GM21786 (cell line): Measurements from ENCODE around the gene NAA35.
"Not testable (repeated sequence)": the region's sequence is repeated elsewhere in the genome, so short reads cannot be mapped to it uniquely, and the experiment has no call there.

ENCODE experiments used
- ATAC-seq: cut with Tn5 transposase; IDR thresholded peaks from one replicate; pipeline ENCODE4 v1.9.1; 2021; ENCODE audit not compliant: unreplicated experiment

The NAA35 gene

DNA sequence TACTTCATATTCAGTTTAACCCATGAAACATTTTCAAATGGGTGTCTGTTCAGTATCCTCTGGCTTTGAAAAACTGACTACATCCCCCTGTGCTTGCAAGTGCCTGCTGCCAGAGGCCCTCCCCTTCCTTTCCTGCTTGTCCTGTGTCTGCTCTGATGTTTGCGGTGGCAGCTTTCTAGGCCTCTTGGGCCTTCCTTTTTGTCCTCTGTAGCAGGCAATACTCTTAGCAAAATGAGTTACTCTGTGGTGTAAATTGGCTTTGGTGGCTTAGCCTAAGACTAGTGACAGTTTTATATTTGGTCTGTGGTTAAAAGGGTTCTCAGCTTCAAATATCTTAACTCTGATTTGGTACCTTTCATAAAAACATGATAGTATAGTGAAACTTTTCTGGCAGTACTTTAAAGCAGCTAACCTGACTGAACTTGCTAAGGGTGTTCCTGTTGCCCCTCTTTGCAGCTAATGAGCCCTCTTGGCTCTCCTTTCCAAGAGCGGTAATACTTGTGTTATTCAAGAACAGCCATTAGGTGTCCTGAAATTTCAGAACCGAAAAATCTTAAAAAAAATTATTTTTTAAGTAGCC lies 81.8 kb downstream of the NAA35 start:
- ATAC-seq = no peak

DNA sequence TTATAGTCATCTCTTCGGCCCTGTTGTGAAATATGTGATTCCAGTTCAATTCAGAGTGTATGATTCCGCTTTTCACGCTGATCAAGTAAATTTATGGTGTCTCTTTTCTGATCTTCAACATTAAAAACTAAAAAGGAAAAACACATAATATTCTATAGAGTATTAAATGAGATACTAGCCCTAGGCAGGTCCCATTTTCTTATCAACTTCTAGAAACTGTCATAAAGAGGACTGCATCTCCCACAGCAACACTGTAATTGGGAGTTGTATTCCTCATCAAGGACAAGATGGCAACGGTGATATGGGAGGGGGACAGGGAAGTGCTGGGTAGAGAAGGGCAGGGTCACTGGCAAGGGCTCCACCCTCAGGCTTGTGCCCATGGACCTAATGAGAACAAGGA lies 86.8 kb downstream of the NAA35 start:
- ATAC-seq = no peak

DNA sequence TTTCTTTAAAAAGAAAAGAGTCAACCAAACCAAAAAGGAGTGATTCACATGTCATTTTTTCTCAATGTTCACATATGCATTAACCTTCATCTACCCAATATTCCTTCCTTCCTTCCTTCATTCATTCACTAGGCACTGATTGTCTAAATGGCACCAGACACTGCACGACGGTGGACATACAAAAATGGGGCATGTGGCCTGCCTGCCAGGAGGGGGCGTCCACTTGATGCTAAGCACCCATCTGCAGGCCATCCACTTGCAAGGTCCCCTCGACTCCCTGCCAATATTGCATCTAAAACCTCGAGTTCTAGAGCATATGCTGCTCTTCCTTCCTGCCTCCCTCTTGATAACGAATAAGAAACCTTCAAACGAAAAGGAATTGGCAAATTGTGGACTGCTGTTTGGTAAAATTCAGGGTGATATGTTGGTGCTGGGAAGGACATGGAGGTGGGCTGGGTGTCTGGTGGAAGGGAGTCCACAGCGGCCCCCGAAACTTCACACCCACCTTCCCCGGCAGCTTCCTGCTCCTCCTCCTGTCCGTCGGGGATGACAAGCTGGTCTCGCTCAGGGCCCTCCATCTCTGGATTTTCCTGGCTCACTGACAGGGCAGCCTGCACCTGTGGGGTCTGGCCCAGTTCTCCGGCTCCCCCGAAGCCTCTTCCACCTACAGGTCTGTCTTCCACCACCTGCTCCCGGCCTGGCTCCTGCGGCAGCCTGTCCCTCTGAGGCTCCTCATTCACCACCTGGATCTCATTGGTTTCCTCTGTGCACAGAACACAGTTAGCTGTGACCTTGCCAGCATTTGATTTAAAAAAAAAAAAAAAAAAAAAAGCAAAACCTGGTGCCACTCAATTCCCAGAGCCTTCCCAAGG lies 94.2 kb downstream of the NAA35 start:
- no peak for ATAC-seq

- no peak for ATAC-seq
Measured at GRCh38 chr9:86035827-86036440, 95.0 kb downstream of the NAA35 start.

GRCh38 chr9:86036555-86036954 lies 95.6 kb downstream of the NAA35 start:
- no peak for ATAC-seq

- no peak for ATAC-seq
Measured at GRCh38 chr9:86039991-86040860, 99.3 kb downstream of the NAA35 start.

GRCh38 chr9:86040861-86041155 lies 99.9 kb downstream of the NAA35 start:
- ATAC-seq = no peak

DNA sequence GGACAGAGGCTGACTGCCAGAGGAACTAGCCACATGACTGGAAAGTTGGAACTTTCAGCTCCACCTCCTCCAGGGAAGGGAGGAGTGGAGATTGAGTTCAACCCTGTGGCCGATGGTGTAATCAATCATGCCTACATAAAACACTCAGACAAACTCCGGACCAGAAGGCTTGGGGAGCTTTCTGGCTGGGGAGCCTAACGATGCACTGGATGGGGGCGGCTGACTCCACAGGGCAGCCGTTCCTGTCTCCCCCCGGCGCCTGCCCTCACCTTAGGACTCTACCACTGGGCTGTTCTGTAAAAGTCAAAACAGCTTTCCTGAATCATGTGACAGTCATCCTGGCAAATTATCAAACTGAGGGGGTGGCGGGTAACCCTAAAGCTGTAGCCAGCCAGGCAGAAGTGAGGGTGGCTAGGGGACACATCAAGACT lies 100.4 kb downstream of the NAA35 start:
- no peak for ATAC-seq

DNA sequence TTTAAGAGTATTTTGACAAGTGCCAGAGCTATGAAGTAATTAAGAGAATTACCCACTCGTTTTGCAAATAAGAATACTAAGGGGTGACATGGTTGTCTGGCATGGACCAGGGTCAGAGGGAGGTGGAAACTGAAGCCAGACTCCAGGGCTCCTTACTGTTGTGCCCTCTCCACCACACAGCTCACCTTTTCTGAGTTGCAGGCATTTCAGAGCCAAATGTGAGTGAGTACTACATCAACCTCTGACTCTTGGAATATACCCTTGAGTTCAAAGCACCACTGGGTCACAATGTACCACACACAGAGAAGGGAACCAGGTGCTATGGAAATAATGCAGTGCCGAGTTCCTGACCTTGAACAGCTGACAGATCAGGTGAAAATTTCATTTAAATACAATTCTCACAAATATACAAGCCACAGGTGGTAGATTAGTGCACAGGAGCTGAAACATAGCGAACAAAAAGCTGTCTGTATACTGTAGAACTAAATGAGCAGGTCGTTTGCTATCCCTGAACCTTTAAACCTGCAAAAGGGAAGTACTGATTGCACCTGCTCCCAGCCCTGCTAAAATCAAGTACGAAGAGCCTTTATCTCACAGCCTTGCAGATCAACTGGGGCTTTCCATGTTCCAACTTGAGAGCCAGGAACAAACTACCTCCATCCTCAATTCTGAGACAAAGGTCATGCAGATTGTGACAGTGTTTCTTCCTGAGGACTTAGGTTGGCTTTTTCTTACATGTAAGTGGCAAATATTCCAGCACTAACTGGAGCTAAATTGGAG lies 101.4 kb downstream of the NAA35 start:
- no peak for ATAC-seq

DNA sequence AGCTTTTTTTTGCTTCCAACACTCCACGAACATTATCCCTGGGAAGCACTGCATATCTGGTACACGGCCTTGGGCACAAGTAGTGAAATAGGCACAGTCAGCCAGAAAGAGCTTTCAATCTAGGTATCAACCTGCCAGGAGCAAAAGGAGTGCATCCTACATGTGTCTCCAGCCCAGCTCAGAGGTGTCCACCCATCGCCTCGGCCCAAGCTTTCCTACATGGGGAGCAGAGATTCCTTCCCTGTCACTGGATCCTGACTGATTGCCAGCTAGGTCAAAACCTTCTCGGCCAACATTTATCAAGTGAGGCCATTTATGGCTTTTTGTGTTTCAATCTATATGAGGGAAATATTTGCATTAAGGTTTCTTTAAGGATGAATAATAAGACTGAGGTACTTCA lies 102.6 kb downstream of the NAA35 start:
- ATAC-seq = no peak

DNA sequence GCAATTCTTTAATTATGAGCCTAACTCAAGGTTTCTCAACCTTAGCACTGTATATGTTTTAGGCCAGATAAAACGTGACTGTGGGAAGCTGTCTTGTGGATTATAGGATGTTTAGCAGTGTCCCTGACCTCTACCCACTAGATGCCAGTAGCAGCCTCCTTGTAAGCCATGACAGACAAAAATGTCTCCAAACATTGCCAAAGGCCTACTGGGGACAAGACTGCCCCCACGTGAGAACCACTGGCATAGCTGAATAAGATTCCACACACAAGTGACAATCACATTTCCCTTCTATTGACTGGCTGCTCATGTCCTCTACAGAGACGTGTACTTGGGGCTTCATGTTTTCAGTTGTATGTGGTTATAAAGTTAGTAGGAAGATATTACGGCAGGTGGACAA lies 103.1 kb downstream of the NAA35 start:
- no peak for ATAC-seq

DNA sequence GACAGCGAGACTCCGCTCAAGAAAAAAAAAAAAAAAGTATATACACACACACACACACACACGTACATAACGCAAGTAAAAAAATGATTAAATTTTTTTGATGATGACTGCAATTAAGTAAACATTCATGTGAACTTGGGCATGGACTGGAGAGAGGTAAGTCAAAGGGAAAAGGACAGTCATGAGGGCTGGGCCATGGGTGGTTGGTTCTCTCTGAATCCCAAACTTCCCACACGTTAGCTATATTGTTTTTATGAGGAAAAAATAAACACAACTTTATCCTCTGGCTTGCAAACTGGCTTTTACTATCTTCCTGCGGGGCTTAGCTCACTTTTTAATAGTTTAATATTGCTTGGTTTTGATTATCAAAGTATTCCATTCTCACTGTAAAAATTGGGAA lies 104.7 kb downstream of the NAA35 start:
- ATAC-seq = no peak

GRCh38 chr9:86046071-86046636 lies 105.2 kb downstream of the NAA35 start:
- ATAC-seq = no peak

DNA sequence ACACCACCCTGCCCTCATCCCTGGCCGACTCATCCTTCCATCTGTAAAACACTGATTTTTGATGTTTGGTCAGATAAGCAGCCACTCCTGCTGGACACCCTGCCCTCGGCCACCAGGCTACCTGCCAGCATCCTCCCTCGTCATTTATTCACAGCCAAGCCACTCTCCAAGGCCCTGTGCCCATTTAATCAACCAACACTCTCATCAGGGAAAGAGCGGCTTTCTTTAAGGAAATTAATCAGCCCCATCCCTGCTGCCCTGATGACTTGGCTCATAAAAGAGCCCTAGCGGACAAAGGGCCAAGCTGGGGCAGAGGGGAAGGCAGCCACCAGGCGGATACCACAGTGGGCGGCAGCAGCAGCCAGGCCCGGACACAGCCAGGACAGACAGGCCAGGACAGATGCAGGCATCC lies 106.0 kb downstream of the NAA35 start:
- no peak for ATAC-seq

DNA sequence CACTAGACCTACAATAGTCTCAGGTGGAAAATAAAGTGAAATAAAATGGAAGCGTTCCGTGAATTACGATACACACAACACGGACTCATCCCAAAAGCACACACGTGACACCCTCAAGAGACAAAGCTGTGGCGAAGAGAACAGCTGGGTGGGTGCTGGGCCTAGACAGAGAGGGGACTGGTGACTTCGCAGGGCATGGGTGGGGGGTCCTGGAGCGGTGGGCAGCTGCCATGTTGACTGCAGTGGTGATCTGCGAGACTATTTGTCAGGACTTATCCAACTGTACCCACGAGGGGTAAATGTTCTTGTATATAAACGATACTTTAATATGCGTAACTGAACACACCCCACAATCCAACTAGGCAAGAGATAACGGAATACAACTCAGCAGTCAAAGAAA lies 106.4 kb downstream of the NAA35 start:
- no peak for ATAC-seq

DNA sequence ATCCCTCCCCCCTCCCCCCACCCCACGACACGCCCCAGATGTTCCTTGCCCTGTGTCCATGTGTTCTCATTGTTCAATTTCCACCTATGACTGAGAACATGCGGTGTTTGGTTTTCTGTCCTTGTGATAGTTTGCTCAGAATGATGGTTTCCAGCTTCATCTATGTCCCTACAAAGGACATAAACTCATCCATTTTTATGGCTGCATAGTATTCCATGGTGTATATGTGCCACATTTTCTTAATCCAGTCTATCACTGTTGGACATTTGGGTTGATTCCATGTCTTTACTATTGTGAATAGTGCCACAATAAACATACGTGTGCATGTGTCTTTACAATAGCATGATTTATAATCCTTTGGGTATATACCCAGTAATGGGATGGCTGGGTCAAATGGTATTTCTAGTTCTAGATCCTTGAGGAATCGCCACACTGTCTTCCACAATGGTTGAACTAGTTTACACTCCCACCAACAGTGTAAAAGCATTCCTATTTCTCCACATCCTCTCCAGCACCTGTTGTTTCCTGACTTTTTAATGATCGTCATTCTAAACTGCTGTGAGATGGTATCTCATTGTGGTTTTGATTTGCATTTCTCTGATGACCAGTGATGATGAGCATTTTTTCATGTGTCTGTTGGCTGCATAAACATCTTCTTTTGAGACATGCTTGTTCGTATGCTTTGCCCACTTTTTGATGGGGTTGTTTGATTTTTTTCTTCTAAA lies 107.2 kb downstream of the NAA35 start:
- ATAC-seq = not testable (repeated sequence)

DNA sequence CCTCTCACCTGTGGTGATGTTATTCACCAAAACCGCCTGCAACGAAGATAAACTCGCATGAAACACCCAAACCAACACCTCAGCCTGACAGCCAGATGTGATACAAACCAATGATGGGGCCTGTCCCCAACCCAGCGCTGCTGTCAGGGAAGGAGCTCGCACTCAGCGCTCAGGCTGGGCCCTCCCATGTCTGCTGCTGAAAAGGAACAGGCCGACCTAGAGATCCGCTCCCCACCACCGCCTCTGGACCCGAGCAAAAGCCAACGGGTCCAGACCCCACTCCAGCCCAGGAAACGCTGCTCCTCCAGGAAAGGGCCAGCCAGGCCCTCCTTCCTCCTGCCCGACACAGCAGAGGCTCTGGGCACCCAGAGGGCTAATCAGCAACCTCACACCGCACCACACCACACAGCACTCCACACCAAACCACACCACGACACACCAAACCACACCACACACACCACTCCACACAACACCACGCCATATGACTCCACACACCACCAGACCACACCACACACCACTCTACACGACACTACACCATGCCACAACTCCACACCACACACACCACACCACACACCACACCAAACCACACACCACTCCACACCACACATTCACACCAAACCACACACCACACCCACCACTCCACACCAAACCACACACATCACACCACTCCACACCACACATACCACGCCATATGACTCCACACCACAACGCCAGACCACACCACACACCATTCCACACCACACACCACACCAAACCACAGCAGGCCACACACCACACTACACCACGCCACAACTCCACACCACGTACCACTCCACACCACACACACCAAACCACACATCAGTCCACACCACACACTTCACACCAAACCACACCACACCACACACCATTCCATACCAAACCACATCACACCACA lies 111.9 kb downstream of the NAA35 start:
- ATAC-seq = no peak

- ATAC-seq = no peak
Measured at GRCh38 chr9:86054695-86055094, 113.7 kb downstream of the NAA35 start.

- ATAC-seq = no peak
Measured at GRCh38 chr9:86057491-86057890, 116.5 kb downstream of the NAA35 start.
